GM10248 (cell line): ENCODE measurements around the gene GPR141.

Source experiments
- CTCF ChIA-PET: fragments of 300-600 bp; sonication (Branson Sonifier 250); formaldehyde crosslinking; extraction: SDS; loops from one replicate; lab custom pipeline; 2021; ENCODE audit warnings: antibody characterized with exemption; lab: Yijun Ruan, JAX
- POLR2A ChIA-PET: fragments of 350-650 bp; sonication (Branson Sonifier 250); formaldehyde crosslinking; extraction: SDS; loops from one replicate; lab custom pipeline; 2020; ENCODE audit warnings: antibody characterized with exemption; lab: Yijun Ruan, JAX
- DNase-seq: peaks from one replicate; pipeline ENCODE4 v3.0.0; 2012; ENCODE audit errors: extremely low spot score
- CTCF ChIP-seq: IDR thresholded peaks from 2 replicates; pipeline ENCODE4 v1.5.1; 2012; ENCODE audit warnings: mild to moderate bottlenecking, low read depth; ENCODE audit errors: extremely low read depth, missing control alignments, control extremely low read depth

The GPR141 gene

GRCh38 chr7:37669818-37670217, 13.7 kb upstream of the GPR141 start:
- ChIA-PET CTCF (interaction anchor here (1.3 kb wide), 1 partner anchor 9 kb away, joined by 3 read pairs; no protein-coding TSS in a partner anchor), POLR2A (no interaction called here)
- TF ChIP-seq CTCF: no peak
- DNase-seq: no peak

- TF ChIP-seq CTCF: no peak
- ChIA-PET POLR2A (no interaction called here), CTCF (interaction anchor here (0.8 to 1.3 kb wide), 2 partner anchors 9 to 461 kb away, joined by 3 read pairs; no protein-coding TSS in a partner anchor)
- DNase-seq: no peak
Measured at GRCh38 chr7:37670436-37670835, 13.1 kb upstream of the GPR141 start.

- POLR2A ChIA-PET: no interaction called here
- no peak for TF ChIP-seq CTCF
- CTCF ChIA-PET: interaction anchor here (1.2 kb wide), 1 partner anchor 15 kb away, joined by 3 read pairs; no protein-coding TSS in a partner anchor
- no peak for DNase-seq
Measured at GRCh38 chr7:37671876-37672275, 11.7 kb upstream of the GPR141 start.

GRCh38 chr7:37672926-37673325, 10.6 kb upstream of the GPR141 start:
- CTCF ChIA-PET: interaction anchor here (1.2 kb wide), 1 partner anchor 14 kb away, joined by 3 read pairs; no protein-coding TSS in a partner anchor
- POLR2A ChIA-PET: no interaction called here
- no peak for DNase-seq
- no peak for TF ChIP-seq CTCF

- TF ChIP-seq CTCF: no peak
- DNase-seq: no peak
- ChIA-PET POLR2A (no interaction called here), CTCF (no interaction called here)
Measured at GRCh38 chr7:37673523-37673922, 10.0 kb upstream of the GPR141 start.

- CTCF ChIA-PET: interaction anchor here (1.0 kb wide), 1 partner anchor 19 kb away, joined by 3 read pairs; no protein-coding TSS in a partner anchor
- DNase-seq: no peak
- TF ChIP-seq CTCF: no peak
- POLR2A ChIA-PET: no interaction called here
Measured at GRCh38 chr7:37674531-37674930, 9.0 kb upstream of the GPR141 start.

- ChIA-PET CTCF (interaction anchor here (1.0 kb wide), 1 partner anchor 18 kb away, joined by 3 read pairs; no protein-coding TSS in a partner anchor), POLR2A (no interaction called here)
- DNase-seq: no peak
- TF ChIP-seq CTCF: no peak
Measured at GRCh38 chr7:37675749-37676148, 7.8 kb upstream of the GPR141 start.
